AG04449 (cell line): ENCODE results near the gene GFRA1.
"Not testable (repeated sequence)": the region's sequence is repeated elsewhere in the genome, so short reads cannot be mapped to it uniquely, and the experiment has no call there.

ENCODE experiments used
- CTCF ChIA-PET: fragments of 350-600 bp; formaldehyde crosslinking; extraction: SDS; loops from one replicate; lab custom pipeline; 2021; ENCODE audit warnings: antibody characterized with exemption; lab: Yijun Ruan, JAX
- POLR2A ChIA-PET: fragments of 400-600, 350-600 bp; formaldehyde crosslinking; extraction: SDS; loops from one replicate; lab custom pipeline; 2020; ENCODE audit warnings: antibody characterized with exemption, inconsistent platforms; lab: Yijun Ruan, JAX
- DNase-seq: peaks from one replicate; pipeline ENCODE4 v3.0.0-alpha.2; 2010; ENCODE audit warnings: low read depth, low spot score
- H3K4me3 ChIP-seq: 2 replicates; pipeline ENCODE4 v1.5.1; 2011; ENCODE audit warnings: low read depth, mild to moderate bottlenecking, control low read depth, low read length
- TF ChIP-seq, protein P1 (sequence below): IDR thresholded peaks from one replicate; pipeline ENCODE4 v1.5.1; 2011; ENCODE audit warnings: mild to moderate bottlenecking, moderate library complexity, low read length, control low read depth, inconsistent platforms; ENCODE audit not compliant: insufficient read depth; ENCODE audit errors: missing control alignments

The GFRA1 gene

DNA sequence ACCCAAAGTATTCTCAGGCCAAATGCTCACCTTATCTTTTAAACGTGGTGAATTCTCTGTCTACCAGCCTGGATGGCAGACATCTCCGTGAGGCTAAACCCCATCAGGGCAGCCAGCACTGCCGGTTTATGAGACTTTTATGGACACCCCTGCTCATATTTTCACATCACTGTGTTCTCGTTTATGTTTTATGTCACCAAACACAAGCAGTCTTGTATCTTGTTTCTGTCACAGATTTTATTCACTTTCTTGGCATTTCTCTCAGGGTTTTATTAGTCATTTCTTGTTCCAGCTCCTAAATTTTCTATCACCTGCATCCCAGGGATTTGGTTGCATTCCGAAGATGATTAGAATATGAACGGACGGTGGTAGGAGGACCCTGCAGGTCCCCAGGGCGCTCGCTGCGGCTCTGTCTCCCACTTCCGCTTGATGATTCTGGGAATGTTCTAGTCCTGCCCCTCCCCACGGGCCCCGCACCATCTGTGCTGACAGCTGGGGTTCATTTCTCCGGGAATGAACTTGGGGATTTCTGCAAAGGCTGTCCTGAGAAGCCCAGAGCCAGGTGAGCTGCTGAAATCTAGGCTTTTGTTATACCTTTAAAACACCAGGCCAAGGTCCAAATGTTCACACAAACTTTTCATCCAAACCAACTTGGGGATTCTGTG lies 217.6 kb downstream of the GFRA1 start:
- TF ChIP-seq, protein P1, sequence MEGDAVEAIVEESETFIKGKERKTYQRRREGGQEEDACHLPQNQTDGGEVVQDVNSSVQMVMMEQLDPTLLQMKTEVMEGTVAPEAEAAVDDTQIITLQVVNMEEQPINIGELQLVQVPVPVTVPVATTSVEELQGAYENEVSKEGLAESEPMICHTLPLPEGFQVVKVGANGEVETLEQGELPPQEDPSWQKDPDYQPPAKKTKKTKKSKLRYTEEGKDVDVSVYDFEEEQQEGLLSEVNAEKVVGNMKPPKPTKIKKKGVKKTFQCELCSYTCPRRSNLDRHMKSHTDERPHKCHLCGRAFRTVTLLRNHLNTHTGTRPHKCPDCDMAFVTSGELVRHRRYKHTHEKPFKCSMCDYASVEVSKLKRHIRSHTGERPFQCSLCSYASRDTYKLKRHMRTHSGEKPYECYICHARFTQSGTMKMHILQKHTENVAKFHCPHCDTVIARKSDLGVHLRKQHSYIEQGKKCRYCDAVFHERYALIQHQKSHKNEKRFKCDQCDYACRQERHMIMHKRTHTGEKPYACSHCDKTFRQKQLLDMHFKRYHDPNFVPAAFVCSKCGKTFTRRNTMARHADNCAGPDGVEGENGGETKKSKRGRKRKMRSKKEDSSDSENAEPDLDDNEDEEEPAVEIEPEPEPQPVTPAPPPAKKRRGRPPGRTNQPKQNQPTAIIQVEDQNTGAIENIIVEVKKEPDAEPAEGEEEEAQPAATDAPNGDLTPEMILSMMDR, result no peak
- no peak overlapping the region for H3K4me3 ChIP-seq
- ChIA-PET CTCF (no interaction called here), POLR2A (no interaction called here)
- DNase-seq, result no peak

DNA sequence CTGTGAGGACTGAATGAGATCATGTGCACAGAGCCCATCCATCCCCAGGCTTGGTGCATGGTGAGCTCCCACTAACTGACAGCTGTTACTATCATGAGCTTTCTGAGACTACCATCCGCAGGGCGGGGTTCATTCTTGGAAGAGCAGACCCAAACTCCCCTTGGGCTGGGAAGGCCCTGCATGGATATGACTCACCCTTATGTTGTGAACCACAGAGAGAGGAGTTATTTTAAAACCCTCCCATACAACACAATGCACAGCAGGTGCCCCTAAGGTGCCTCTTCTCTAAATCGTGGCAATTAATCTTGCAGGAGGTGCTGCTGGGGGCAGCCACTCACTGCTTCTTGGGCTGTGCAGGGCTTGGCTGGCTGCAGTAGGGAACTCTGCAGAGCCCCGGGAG lies 219.1 kb downstream of the GFRA1 start:
- H3K4me3 ChIP-seq, result no peak overlapping the region
- TF ChIP-seq, protein P1, result no peak
- ChIA-PET CTCF (no interaction called here), POLR2A (no interaction called here)
- no peak for DNase-seq

DNA sequence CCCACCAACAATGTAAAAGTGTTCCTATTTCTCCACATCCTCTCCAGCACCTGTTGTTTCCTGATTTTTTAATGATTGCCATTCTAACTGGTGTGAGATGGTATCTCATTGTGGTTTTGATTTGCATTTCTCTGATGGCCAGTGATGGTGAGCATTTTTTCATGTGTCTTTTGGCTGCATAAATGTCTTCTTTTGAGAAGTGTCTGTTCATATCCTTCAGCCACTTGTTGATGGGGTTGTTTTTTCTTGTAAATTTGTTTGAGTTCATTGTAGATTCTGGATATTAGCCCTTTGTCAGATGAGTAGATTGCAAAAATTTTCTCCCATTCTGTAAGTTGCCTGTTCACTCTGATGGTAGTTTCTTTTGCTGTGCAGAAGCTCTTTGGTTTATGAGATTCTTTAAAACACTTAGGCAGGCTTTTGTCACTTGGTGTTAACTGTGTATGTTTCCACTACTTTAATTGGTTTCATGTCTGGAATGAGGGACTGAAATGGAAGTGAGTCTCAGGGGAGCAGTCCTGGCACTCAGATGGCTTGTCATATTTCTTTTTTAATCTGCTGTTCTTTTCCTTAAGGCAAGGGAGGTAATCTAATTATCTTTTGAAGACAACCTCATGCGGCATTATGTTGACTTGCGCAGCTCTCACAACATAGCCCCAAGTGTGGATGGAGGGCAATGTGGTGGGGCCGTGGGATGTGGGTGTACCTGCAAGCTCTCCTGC lies 219.8 kb downstream of the GFRA1 start:
- DNase-seq, POLR2A ChIA-PET, H3K4me3 ChIP-seq, CTCF ChIA-PET: not testable (repeated sequence)

DNA sequence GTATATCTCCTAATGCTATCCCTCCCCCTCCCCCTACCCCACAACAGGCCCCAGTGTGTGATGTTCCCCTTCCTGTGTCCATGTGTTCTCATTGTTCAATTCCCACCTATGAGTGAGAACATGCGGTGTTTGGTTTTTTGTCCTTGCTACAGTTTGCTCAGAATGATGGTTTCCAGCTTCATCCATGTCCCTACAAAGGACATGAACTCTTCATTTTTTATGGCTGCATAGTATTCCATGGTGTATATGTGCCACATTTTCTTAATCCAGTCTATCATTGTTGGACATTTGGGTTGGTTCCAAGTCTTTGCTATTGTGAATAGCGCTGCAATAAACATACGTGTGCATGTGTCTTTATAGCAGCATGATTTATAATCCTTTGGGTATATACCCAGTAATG lies 220.5 kb downstream of the GFRA1 start:
- CTCF ChIA-PET, result interaction anchor here (0.9 kb wide), 1 partner anchor 189 kb away, joined by 4 read pairs; no protein-coding TSS in a partner anchor
- POLR2A ChIA-PET, DNase-seq, H3K4me3 ChIP-seq: not testable (repeated sequence)

DNA sequence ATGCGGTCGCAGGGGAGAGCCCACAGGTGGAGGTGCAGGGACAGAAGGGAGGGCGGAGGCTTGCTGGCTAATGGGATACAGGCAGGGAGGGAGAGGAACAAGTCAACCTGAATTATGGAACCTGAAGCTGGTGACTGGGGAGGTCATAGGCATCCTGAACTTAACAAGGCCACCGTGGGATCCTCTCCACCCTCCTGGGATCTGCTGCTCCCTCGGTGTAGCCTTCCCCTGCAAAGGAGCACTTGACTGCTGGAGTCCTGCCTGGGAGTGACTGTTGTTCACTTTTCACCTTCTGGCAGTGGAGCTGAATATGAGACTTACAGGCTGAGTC lies 223.1 kb downstream of the GFRA1 start:
- ChIA-PET POLR2A (no interaction called here), CTCF (no interaction called here)
- no peak overlapping the region for H3K4me3 ChIP-seq
- TF ChIP-seq, protein P1, result no peak
- no peak for DNase-seq

DNA sequence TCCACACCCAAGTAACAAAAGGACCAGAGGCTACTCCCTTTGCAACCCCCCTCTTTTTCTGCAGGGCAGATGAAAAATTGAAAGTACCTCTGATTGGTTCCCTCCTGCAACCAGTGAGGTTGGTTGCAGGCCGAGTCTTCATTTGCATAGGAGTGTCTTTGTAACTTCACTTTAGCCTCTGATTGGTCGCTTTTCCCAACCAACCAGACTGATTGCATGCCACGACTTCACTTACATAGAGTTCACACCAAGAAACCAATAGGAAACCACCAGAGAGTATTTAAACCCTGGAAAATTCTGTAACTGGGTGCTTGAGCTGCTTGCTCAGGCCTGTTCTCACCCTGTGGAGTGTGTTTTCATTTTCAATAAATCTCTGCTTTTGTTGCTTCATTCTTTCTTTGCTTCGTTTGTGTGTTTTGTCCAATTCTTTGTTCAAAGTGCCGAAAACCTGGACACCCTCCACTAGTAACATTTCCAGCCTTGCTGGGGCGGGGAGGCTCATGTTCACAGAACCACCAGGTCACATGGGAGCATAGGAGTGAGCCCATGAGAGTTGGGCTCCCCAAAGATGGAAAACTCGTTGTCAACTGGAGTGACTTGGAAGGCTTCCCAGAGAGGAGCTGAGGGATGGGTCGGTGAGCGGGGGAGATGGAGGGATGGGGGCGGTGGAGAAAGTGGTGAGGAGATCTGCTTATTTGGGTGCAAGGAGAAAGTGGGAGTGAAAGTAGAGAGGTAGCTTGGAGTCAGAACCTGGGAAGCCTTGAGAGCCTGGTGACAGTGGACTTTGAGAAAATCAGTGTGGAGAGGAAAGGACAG lies 223.6 kb downstream of the GFRA1 start:
- TF ChIP-seq, protein P1, result no peak
- CTCF ChIA-PET, result no interaction called here
- POLR2A ChIA-PET, result no interaction called here
- no peak overlapping the region for H3K4me3 ChIP-seq
- DNase-seq, result no peak
